ENCODE results near the gene CKAP4. TPM values are rescaled to one million over a fixed set of nuclear protein-coding genes. Genes with fewer than 3 reads are reported as not detected.

Gene CKAP4
- total RNA-seq, 2 experiments from 2014 or later = 23.4 to 23.7 TPM

DNA sequence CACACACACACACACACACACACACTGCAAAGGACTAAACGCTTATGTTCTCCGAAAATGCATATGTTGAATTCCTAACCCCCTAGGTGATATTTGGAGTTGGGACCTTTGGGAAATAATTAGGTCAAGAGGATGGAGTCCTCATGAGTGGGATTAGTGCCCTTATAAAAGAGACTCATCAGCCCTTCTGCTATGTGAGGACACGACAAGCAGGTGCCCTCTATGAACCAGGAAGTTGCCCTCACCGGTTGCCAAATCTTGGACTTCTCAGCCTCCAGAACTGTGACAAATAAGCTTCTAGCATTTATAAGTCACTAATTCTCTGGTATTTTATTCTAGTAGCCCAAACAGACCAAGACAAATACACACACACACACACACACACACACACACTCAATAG lies 34.0 kb upstream of the CKAP4 start:
- no peak overlapping the region for H3K4me3 Mint-ChIP-seq

GRCh38 chr12:106281056-106281782 lies 33.4 kb upstream of the CKAP4 start:
- H3K36me3 Mint-ChIP-seq = peaks cover 3% of the 10 kb centered on the region
- no peak for DNase-seq
- H3K27ac Mint-ChIP-seq = no peak overlapping the region
- no peak overlapping the region for H3K4me3 Mint-ChIP-seq
- peaks cover 6% of the 10 kb centered on the region for H3K27me3 Mint-ChIP-seq
- H3K4me1 Mint-ChIP-seq = peaks cover 16% of the 10 kb centered on the region
- H3K9me3 Mint-ChIP-seq = peaks cover 5% of the 10 kb centered on the region

More for the DNA sequence above, 34.0 kb upstream of the CKAP4 start:
- Mint-ChIP-seq H3K4me1 (peaks cover 16% of the 10 kb centered on the region), H3K9me3 (peaks cover 5% of the 10 kb centered on the region), H3K27ac (no peak overlapping the region), H3K36me3 (peaks cover 3% of the 10 kb centered on the region), H3K27me3 (peaks cover 6% of the 10 kb centered on the region)
- DNase-seq = no peak

GRCh38 chr12:106280106-106280505 lies 32.3 kb upstream of the CKAP4 start:
- H3K4me3 Mint-ChIP-seq = no peak overlapping the region
- H3K9me3 Mint-ChIP-seq = peaks cover 5% of the 10 kb centered on the region
- peaks cover 5% of the 10 kb centered on the region for H3K27me3 Mint-ChIP-seq
- DNase-seq = no peak
- H3K36me3 Mint-ChIP-seq = peaks cover 3% of the 10 kb centered on the region
- no peak overlapping the region for H3K27ac Mint-ChIP-seq
- peaks cover 16% of the 10 kb centered on the region for H3K4me1 Mint-ChIP-seq

DNA sequence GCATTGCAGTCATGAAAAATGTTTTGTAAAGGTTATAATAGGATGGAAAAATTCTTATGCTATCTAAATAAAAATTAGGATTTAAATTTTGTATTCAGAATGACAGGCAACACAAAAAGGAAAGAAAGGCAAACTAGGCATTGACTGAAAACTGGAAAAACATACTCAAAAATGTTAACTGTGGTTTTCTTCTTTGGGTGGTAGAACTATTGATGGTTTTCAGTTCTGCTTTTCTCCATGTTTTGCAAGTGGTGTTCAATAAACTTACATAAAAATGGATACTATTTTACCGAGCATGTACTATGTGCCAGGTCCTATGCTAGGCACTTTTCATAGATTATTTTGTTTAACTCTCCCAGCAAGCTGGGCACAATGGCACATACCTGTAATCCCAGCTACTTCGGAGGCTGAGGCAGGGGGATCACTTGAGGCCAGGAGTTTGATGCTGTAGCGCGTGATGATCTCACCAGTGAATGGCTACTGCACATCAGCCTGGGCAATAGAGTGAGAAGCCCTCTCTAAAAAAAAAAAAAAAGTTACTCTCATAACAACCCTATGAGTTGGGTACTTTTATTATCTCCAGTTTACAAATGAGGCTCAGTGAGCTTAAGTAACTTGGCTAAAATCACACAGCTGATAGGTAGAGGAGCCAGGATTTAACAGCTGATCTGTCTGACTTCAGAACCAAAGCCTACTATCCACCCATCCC lies 28.4 kb upstream of the CKAP4 start:
- DNase-seq = no peak
- Mint-ChIP-seq H3K27me3 (no peaks in the 10 kb centered on the region), H3K36me3 (no peaks in the 10 kb centered on the region), H3K4me3 (no peak overlapping the region), H3K9me3 (no peaks in the 10 kb centered on the region), H3K27ac (no peak overlapping the region), H3K4me1 (peaks cover 2% of the 10 kb centered on the region)

DNA sequence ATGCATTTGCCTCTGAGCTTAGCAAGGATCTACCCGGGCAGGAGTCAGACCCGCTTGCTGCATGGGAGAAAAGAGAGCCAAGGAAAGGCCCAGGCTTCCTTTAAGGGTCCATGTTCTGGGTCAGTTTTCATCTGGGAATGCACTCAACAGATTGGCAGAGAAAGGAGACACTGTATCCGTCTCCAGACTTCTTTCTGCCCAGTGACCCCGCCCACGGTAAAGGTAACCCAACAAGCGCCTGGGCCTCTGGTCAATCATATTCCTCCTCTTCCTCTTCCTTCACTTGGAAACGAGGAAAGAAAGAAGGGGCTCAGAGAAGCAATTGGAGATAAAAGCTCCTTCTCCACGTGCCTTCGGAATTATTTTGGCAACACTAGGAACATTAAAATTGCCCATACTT lies 27.6 kb upstream of the CKAP4 start:
- Mint-ChIP-seq H3K4me1 (peaks cover 2% of the 10 kb centered on the region), H3K36me3 (no peaks in the 10 kb centered on the region), H3K27ac (no peak overlapping the region), H3K4me3 (no peak overlapping the region), H3K9me3 (no peaks in the 10 kb centered on the region), H3K27me3 (no peaks in the 10 kb centered on the region)
- no peak for DNase-seq

GRCh38 chr12:106274575-106275121 lies 26.8 kb upstream of the CKAP4 start:
- H3K9me3 Mint-ChIP-seq = no peaks in the 10 kb centered on the region
- peaks cover 3% of the 10 kb centered on the region for H3K4me1 Mint-ChIP-seq
- H3K27ac Mint-ChIP-seq = no peak overlapping the region
- H3K27me3 Mint-ChIP-seq = no peaks in the 10 kb centered on the region
- no peaks in the 10 kb centered on the region for H3K36me3 Mint-ChIP-seq
- no peak for DNase-seq
- H3K4me3 Mint-ChIP-seq = no peak overlapping the region

DNA sequence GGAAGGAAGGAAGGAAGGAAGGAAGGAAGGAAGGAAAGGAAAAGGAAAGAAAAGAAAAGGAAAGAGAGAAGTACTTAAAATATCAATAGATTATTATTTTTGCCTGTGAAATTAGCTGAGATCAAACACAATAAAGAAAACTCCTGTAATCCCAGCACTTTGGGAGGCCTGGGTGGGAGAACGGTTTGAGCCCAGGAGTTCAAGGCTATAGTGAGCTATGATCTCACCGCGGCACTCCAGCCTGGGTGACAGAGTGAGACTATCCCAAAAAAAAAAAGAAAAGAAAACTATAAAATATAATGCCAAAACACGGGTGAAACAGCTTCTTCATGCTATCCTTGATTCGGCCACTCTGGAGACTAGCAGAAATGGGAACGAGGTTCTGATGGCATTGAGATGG lies 26.2 kb upstream of the CKAP4 start:
- Mint-ChIP-seq H3K4me3 (no peak overlapping the region), H3K4me1 (peaks cover 3% of the 10 kb centered on the region), H3K36me3 (no peaks in the 10 kb centered on the region), H3K27ac (no peak overlapping the region), H3K27me3 (no peaks in the 10 kb centered on the region), H3K9me3 (no peaks in the 10 kb centered on the region)
- DNase-seq = no peak

GRCh38 chr12:106273491-106273890 lies 25.7 kb upstream of the CKAP4 start:
- DNase-seq = no peak
- Mint-ChIP-seq H3K27me3 (no peaks in the 10 kb centered on the region), H3K27ac (no peak overlapping the region), H3K4me3 (no peak overlapping the region), H3K9me3 (no peaks in the 10 kb centered on the region), H3K36me3 (no peaks in the 10 kb centered on the region), H3K4me1 (peaks cover 3% of the 10 kb centered on the region)

- Mint-ChIP-seq H3K27ac (no peak overlapping the region), H3K36me3 (no peaks in the 10 kb centered on the region), H3K27me3 (no peaks in the 10 kb centered on the region), H3K4me1 (peaks cover 7% of the 10 kb centered on the region), H3K9me3 (no peaks in the 10 kb centered on the region), H3K4me3 (no peak overlapping the region)
- DNase-seq = no peak
Measured at GRCh38 chr12:106271575-106272505, 24.0 kb upstream of the CKAP4 start.

DNA sequence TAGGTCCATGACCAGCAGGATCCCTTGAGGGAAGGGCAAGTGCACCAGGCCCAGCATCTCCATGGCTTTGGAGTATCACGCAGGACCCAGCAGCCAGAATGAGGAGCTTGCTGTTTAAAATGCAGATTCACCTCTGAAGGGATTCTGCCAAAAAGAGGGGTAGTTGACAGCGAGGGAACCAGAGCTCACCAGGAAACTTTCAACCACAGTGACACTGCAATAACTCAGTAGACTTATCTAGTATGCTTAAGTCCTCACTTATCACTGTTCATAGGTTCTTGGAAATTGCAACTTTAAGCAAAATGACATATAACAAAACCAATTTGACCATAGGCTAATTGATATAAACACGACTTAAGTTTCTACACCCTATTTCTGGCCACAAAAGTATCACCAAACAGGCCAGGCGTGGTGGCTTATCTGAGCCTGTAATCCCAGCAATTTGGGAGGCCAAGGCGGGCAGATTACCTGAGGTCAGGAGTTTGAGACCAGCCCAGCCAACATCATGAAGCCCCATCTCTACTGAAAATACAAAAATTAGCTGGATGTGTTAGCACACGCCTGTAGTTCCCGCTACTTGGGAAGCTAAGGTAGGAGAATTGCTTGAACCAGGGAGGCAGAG lies 21.4 kb upstream of the CKAP4 start:
- H3K9me3 Mint-ChIP-seq = no peaks in the 10 kb centered on the region
- no peak for DNase-seq
- no peak overlapping the region for H3K4me3 Mint-ChIP-seq
- H3K36me3 Mint-ChIP-seq = no peaks in the 10 kb centered on the region
- no peak overlapping the region for H3K27ac Mint-ChIP-seq
- H3K27me3 Mint-ChIP-seq = no peaks in the 10 kb centered on the region
- H3K4me1 Mint-ChIP-seq = peaks cover 7% of the 10 kb centered on the region

- Mint-ChIP-seq H3K27ac (no peak overlapping the region), H3K4me3 (no peak overlapping the region), H3K9me3 (no peaks in the 10 kb centered on the region), H3K36me3 (no peaks in the 10 kb centered on the region), H3K4me1 (peaks cover 7% of the 10 kb centered on the region), H3K27me3 (no peaks in the 10 kb centered on the region)
- no peak for DNase-seq
Measured at GRCh38 chr12:106267535-106267934, 19.7 kb upstream of the CKAP4 start.

- no peaks in the 10 kb centered on the region for H3K27me3 Mint-ChIP-seq
- H3K36me3 Mint-ChIP-seq = no peaks in the 10 kb centered on the region
- H3K4me3 Mint-ChIP-seq = no peak overlapping the region
- DNase-seq = no peak
- no peak overlapping the region for H3K27ac Mint-ChIP-seq
- peaks cover 6% of the 10 kb centered on the region for H3K4me1 Mint-ChIP-seq
- no peaks in the 10 kb centered on the region for H3K9me3 Mint-ChIP-seq
Measured at GRCh38 chr12:106265116-106265515, 17.3 kb upstream of the CKAP4 start.

GRCh38 chr12:106258935-106259334 lies 11.1 kb upstream of the CKAP4 start:
- Mint-ChIP-seq H3K27me3 (no peaks in the 10 kb centered on the region), H3K36me3 (no peaks in the 10 kb centered on the region), H3K4me1 (no peaks in the 10 kb centered on the region), H3K9me3 (no peaks in the 10 kb centered on the region), H3K4me3 (no peak overlapping the region), H3K27ac (no peak overlapping the region)
- DNase-seq = no peak

- no peaks in the 10 kb centered on the region for H3K27me3 Mint-ChIP-seq
- H3K4me1 Mint-ChIP-seq = no peaks in the 10 kb centered on the region
- H3K9me3 Mint-ChIP-seq = no peaks in the 10 kb centered on the region
- no peak overlapping the region for H3K4me3 Mint-ChIP-seq
- no peak overlapping the region for H3K27ac Mint-ChIP-seq
- no peak for DNase-seq
- H3K36me3 Mint-ChIP-seq = no peaks in the 10 kb centered on the region
Measured at GRCh38 chr12:106258226-106258625, 10.4 kb upstream of the CKAP4 start.

Data from activated naive CD8-positive, alpha-beta T cell treated with anti-CD3 and anti-CD28 coated beads for 36 hours (primary cell).